OCI-LY1 (cell line): Measurements from ENCODE around the gene JAM3.

Experiments used
- CTCF ChIP-seq: fragments of 200-600 bp; sonication (generic), shearing (Covaris generic); IDR thresholded peaks from 2 replicates; pipeline ENCODE4 v1.5.1; 2017; ENCODE audit warnings: mild to moderate bottlenecking, antibody characterized with exemption, low read length, moderate library complexity, mixed read lengths
- EZH2 ChIP-seq: fragments of 200-600 bp; sonication (generic), shearing (Covaris generic); IDR thresholded peaks from 2 replicates; pipeline ENCODE4 v1.8.0; 2017; ENCODE audit warnings: borderline replicate concordance, mixed run types, mild to moderate bottlenecking, antibody characterized with exemption, low read length, moderate library complexity, mixed read lengths

GRCh38 chr11:134060316-134060715 lies 8.6 kb upstream of the JAM3 start:
- TF ChIP-seq CTCF (no peak), EZH2 (no peak)
